Hindlimb muscle (tissue), 1 donor: Measurements from ENCODE around the gene KDELR3. TPM values are rescaled to one million over a fixed set of nuclear protein-coding genes. Genes with fewer than 3 reads are reported as not detected.
A peak's percentile ranks its signal among the peaks of the same experiment; 100 is the strongest.
"Not testable (repeated sequence)": the region's sequence is repeated elsewhere in the genome, so short reads cannot be mapped to it uniquely, and the experiment has no call there.

Source experiments
- DNase-seq: peaks from one replicate; pipeline ENCODE4 v3.0.0-alpha.2; 2013
- polyA plus RNA-seq: library from polyadenylated mRNA; unstranded; fragments of 120-200 nt; gene quantifications from one replicate; pipeline ENCODE4 v1.2.1, GENCODE V29; 2013; ENCODE audit not compliant: insufficient read length

Gene KDELR3
- polyA plus RNA-seq, 1 donor, result 19.3 TPM

GRCh38 chr22:38456841-38457699, 10.8 kb upstream of the KDELR3 start:
- no peak for DNase-seq

GRCh38 chr22:38460426-38460840, 7.5 kb upstream of the KDELR3 start:
- no peak for DNase-seq

GRCh38 chr22:38461057-38461413, 6.9 kb upstream of the KDELR3 start:
- DNase-seq, result no peak

- DNase-seq, result peak; percentile 86
Observed at GRCh38 chr22:38461414-38462081, 6.3 kb upstream of the KDELR3 start.

GRCh38 chr22:38462960-38463784, 4.7 kb upstream of the KDELR3 start:
- DNase-seq, result no peak

- DNase-seq, result no peak
Observed at GRCh38 chr22:38464992-38465672, 2.8 kb upstream of the KDELR3 start.

GRCh38 chr22:38465673-38466490, 2.0 kb upstream of the KDELR3 start:
- DNase-seq, result no peak

GRCh38 chr22:38467438-38467903, 425 bp upstream of the KDELR3 start:
- no peak for DNase-seq

- DNase-seq, result peak; percentile 34
Observed at GRCh38 chr22:38468443-38469305, 778 bp downstream of the KDELR3 start.

- DNase-seq, result no peak
Observed at GRCh38 chr22:38469306-38469781, 1.4 kb downstream of the KDELR3 start.

GRCh38 chr22:38470179-38470578, 2.3 kb downstream of the KDELR3 start:
- DNase-seq, result not testable (repeated sequence)

- no peak for DNase-seq
Observed at GRCh38 chr22:38471237-38471636, 3.3 kb downstream of the KDELR3 start.

GRCh38 chr22:38474003-38474607, 6.2 kb downstream of the KDELR3 start:
- no peak for DNase-seq

GRCh38 chr22:38477585-38477984, 9.7 kb downstream of the KDELR3 start:
- no peak for DNase-seq

GRCh38 chr22:38479096-38479837, 11.4 kb downstream of the KDELR3 start:
- no peak for DNase-seq

- DNase-seq, result no peak
Observed at GRCh38 chr22:38481162-38481870, 13.4 kb downstream of the KDELR3 start.

- no peak for DNase-seq
Observed at GRCh38 chr22:38481871-38482332, 14.0 kb downstream of the KDELR3 start.

GRCh38 chr22:38482662-38483308, 14.9 kb downstream of the KDELR3 start:
- no peak for DNase-seq
